Endometrial microvascular endothelial cells (primary cell): ENCODE measurements around the gene WBP11. TPM values are rescaled to one million over a fixed set of nuclear protein-coding genes. Genes with fewer than 3 reads are reported as not detected.
"Not testable (repeated sequence)": the region's sequence is repeated elsewhere in the genome, so short reads cannot be mapped to it uniquely, and the experiment has no call there.

Experiments
- in situ Hi-C: cut with HindIII; loops from 2 replicates; pipeline ENCODE4 v1.10.0; 2017; ENCODE audit warnings: low sequenced_read_pairs, low pct_unique_long_range_greater_than_20kb; ENCODE audit errors: inconsistent ontology term
- total RNA-seq: library from RNA; depleted of rRNA; stranded (reverse); fragments of >200 nt; gene quantifications from one replicate; pipeline ENCODE4 v1.2.3, GENCODE V29; 2015; ENCODE audit errors: inconsistent ontology term

The WBP11 gene
- total RNA-seq, 1 donor from 2014 or later = 26.0 TPM

GRCh38 chr12:14751986-14752385 lies 51.3 kb downstream of the WBP11 start:
- in situ Hi-C loops = no loop called here

GRCh38 chr12:14743061-14743460 lies 60.2 kb downstream of the WBP11 start:
- in situ Hi-C loops = no loop called here

DNA sequence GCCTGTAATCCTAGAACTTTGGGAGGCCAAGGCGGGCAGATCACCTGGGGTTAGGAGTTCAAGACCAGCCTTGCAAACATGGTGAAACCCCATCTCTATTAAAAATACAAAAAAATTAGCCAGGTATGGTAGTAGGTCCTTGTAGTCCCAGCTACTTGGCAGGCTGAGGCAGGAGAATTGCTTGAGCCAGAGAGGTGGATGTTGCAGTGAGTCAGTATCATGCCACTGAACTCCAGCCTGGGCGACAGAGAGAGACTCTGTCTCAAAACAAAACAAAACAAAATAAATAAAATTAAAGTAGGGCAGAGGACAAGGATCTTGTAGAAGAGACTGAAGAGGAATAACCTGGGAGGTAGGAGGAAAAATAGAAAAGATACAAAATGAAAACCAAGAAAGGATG lies 61.3 kb downstream of the WBP11 start:
- in situ Hi-C loops = no loop called here

- in situ Hi-C loops = no loop called here
Observed at GRCh38 chr12:14741153-14741552, 62.1 kb downstream of the WBP11 start.

DNA sequence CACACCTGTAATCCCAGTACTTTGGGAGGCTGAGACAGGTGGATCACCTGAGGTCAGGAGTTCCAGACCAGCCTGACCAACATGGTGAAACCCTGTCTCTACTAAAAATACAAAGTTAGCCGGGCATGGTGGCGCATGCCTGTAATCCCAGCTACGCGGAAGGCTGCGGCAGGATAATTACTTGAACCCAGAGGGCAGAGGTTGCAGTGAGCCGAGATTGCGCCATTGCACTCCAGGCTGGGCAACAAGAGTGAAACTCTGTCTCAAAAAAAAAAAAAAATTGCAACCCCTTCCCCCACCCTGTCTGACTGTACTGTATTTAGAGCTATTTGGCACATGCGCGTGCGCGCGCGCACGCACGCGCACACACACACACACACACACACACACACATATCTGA lies 66.8 kb downstream of the WBP11 start:
- in situ Hi-C loops = not testable (repeated sequence)

Other genes with a start within 250 kb of the WBP11 start
- gene PLBD1, start 235.6 kb downstream of the WBP11 start, total RNA-seq = 0.19 TPM
- gene GUCY2C, start 106.9 kb downstream of the WBP11 start, total RNA-seq = not detected
- gene C12orf60, start 192 bp upstream of the WBP11 start, total RNA-seq = 2.3 TPM
- not detected for gene SMCO3, start 10.7 kb upstream of the WBP11 start, total RNA-seq
- gene ART4, start 40.0 kb upstream of the WBP11 start, total RNA-seq = under 0.01 TPM
- 17.3 TPM for gene MGP, start 82.4 kb upstream of the WBP11 start, total RNA-seq
- gene ERP27, start 135.1 kb upstream of the WBP11 start, total RNA-seq = 0.46 TPM
- 580 TPM for gene ARHGDIB, start 158.1 kb upstream of the WBP11 start, total RNA-seq
- gene PDE6H, start 169.6 kb upstream of the WBP11 start, total RNA-seq = not detected